GM18508 (cell line): Measurements from ENCODE around the gene ATP2B2.
"Not testable (repeated sequence)": the region's sequence is repeated elsewhere in the genome, so short reads cannot be mapped to it uniquely, and the experiment has no call there.

ENCODE experiments used
- ATAC-seq: cut with Tn5 transposase; IDR thresholded peaks from one replicate; pipeline ENCODE4 v1.9.1; 2021; ENCODE audit warnings: moderate number of reproducible peaks; ENCODE audit not compliant: insufficient read depth, unreplicated experiment

Gene ATP2B2

GRCh38 chr3:10319251-10319650 lies 186.1 kb downstream of the ATP2B2 start:
- ATAC-seq, result no peak

DNA sequence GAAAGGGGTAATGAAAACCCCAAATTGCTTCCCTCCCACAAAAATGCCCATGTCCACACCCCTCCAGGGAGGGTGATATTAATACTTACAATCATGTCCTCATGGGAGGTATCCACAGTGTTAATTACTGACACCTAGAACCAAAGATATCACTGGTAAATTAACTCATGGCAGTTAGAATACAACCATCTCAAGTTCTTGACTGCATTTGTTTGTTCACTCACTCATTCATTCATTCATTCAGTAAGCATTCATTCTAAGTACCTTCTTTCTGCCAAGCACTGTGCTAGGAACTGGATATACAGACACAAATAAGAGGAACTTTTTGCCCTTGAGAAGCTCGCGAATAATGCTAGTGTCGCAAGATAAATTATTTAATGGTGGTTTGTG lies 187.4 kb downstream of the ATP2B2 start:
- ATAC-seq, result no peak

DNA sequence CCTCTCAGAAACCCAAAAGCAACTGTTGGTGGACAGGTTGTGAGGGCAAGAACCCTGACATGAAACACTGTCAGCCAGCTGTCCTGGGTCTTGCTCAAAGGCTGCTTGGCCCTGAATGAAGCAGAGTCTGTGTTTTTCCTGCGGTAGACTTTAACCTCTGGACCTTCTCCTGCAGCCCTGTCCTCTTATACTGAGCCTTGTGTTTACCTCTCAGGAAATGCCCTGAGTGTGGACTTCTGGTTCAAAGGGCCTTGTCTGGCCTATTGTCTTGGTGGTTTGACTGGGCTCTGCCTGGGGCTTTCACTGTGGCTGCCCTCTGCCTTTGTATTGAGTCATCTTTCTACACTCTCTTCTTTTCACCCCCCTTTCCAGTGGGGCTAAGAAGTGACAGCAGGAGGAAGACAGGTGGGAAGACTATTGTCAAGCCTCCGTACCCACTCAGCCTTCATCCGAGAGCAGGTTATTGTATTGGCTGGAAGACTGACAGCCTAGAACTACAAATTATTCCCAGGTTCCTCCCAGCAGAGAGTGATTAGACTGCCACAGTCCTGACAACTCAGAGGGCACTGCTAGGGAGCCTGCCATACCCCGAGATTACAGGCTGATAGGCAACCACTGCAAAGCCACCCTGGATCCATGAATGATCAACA lies 187.9 kb downstream of the ATP2B2 start:
- ATAC-seq, result no peak

DNA sequence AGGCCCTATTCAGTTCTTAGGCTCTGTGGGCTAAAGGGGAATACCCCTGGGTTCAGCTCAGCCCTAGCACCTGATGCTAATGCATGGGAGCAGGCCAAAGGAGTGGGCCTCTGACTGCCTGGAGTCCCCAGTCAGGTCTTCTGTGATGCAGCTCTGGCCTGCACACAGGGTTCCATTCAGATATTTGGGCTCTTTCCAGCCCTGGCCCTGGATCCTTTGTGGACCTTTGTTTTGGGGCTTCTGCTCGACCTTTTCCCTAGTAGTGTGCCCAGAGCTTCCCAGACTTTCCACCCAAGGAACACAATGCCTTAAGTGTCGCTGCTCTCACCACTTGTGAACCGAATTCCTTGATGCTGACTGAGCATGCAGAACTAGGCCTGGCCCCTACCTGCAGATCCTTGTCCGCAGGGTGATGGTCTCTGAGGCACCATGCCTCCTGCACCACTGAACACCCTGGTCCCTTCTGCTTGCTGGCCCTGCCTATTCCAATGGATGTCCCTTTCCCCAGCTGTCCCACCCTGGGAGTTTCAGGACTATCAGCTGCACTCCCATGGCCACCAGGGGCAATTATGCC lies 189.5 kb downstream of the ATP2B2 start:
- ATAC-seq, result no peak

DNA sequence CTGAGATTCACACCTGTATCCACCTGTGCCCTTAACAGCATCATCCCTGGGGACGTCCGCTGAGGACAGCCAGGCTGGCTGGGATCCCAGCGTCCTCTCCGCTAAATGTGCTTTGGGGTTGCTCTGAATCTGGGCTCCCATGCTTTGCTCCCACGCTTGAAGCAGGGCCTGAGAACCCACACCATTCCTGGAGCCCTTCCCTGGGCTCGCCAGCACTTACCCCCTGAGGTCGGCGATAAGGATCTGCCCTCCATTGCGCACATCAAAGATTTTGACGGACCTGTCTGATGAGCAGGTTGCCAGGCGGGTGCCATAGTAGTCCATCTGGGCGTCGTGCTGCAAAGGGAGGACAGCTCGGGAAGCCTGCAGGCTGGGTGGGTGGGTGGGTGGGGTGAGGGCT lies 190.3 kb downstream of the ATP2B2 start:
- ATAC-seq, result no peak

- ATAC-seq, result no peak
These were observed 192.5 kb downstream of the ATP2B2 start for GRCh38 chr3:10312861-10313260.

DNA sequence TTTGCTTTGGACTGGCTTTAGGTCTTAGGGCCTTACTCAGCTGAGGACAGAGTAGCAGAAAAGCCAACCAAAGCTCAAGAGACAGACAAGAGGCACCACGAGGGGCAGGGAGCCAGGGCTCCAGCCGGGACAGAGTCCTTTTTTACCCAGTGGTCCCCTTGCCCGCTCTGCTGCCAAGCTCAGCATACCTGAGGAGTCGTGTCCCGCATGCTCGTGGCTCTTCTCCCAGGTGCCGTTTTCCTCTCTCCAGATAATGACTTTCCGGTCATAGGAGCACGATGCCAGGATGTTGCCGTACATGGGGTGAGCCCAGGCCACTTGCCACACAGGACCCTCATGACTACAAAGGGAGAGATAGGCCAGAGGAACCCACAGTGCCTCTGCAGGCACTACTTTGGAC lies 193.0 kb downstream of the ATP2B2 start:
- ATAC-seq, result no peak

- no peak for ATAC-seq
These were observed 193.7 kb downstream of the ATP2B2 start for GRCh38 chr3:10311710-10312109.

DNA sequence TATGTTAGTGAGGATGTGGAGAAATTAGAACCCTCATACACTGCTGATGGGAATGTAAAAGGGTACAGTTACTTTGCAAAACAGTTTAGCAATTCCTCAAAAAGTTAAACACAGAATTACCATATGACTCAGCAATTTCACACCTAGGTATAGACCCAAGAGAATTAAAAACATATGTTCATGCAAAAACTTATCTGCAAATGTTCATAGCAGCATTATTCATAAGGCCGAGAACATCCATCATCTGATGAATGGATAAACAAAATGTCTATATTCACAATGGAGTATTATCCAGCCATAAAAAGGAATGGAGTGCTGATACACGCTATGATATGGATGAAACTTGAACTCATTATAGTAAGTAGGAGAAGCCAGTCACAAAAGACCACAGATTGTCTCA lies 194.8 kb downstream of the ATP2B2 start:
- no peak for ATAC-seq

DNA sequence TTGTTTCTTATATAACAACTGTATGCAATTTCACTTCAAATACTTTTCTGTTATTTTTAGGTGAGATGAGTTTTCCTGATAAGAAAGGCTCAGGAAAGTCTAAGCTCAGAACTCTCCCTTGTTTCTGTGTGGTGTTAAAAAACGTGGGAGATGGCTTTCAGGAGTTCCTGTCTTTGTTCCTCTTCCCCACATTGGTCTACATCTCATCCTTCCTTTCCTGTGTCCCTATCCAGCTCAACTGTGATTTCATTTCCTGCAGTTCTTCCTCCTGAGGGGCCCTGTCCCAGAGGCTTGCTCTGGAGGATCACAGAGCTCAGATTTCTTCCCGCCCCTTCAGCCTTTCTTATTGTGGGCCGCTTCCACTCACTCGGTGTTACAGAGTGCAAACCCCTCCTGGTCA lies 195.7 kb downstream of the ATP2B2 start:
- ATAC-seq, result no peak

GRCh38 chr3:10308678-10309077 lies 196.7 kb downstream of the ATP2B2 start:
- ATAC-seq, result no peak

GRCh38 chr3:10306156-10306555 lies 199.2 kb downstream of the ATP2B2 start:
- ATAC-seq, result no peak

DNA sequence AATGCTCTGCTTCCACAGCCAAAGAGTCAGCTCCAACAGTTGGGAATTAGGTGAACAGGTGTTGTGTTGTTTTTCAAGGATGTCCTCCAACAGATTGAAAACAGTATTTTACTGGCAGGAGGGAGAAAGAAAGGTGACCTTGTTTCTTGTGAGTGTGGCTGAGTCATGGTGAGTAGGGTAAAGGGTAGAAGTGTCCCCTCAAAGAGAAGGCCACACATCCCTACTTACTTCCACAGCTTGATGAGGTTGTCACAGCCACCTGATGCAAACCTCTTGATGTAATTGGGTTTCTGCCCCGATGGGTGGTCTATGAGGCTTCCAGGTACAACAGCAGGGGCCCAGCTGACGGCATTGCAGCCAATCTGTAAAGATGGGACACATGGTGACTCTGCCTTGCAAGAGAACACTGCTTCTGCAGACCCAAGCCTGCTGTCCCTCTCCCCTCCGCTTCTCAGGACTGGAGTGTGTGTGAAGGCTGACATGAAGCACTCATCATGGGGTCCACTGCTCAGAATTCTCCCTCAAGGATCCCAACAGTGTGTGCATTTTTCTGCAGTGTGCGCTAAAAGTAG lies 200.0 kb downstream of the ATP2B2 start:
- no peak for ATAC-seq

DNA sequence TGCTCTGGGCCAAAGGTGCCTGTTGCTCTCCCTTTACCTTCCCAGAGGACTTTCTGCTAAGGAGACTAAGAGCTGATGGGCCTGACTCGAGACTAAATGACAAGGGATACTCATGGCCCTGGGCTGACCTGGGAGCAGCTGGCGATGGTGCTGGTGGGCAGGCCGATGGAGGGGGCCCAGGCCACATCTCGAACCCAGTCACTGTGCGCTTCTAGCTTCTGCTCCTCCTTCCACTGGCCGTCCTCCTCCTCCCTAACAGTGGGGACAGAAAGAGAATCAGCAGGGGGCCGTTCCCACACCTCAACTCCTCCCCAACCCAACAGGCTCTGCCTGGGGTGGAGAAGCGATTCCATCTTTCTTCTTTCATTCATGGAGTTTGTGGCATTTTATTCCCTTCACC lies 200.5 kb downstream of the ATP2B2 start:
- no peak for ATAC-seq

DNA sequence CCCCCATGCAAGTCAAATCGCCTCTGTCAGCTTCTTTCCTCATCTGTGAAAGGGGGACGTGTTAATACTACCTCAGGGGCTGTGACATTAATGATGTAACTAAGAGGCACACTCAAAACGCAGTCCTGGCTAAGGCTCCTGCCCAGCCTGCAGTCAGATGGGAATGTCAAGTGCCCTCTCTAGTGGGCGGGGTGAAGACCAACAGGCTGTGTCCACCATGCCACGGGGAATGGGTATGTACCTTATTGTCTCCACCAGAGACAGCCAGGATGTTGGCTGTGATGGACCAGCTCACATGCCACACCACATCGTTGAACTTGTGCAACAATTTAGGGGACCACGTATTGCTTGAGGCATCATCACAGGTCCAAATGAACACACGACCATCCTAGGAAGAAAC lies 201.6 kb downstream of the ATP2B2 start:
- ATAC-seq, result no peak

DNA sequence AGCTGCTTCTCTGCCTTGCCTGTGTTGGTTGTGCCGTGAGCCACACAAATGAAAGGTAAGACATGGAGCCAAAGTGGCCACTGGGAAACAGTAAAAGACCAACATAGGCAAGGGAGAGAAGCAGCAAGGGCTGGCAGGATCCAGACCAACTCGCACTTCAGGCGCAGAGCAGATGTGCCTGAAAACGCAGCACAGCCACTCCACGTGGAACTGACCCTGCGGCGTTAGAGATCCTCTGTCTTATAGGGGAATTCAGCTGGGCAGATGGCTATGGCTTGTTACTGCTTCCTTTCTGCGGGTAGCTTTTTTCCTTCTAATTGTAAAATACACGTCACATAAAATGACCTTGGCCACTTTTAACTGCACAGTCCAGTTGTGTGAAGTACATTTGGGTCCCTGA lies 202.3 kb downstream of the ATP2B2 start:
- no peak for ATAC-seq

DNA sequence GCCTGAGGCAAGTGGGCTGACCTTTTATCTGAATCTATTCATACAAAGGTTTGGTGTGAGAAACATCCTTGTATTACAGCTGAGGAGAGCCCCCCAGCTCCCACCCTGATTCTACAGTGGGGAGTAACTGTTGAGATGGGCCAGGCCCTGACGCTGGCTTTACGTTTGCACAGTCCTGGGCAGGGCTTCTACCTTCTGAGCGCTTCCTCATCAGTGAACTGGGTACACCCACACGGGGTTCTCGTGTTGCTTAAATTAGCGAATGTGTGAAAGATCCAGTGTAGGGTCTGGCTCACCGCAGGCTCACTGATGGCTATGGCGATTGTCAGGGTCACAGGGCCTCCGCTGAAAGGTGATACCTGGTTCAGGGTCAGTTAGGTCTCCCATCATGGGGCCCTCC lies 205.3 kb downstream of the ATP2B2 start:
- ATAC-seq, result no peak

DNA sequence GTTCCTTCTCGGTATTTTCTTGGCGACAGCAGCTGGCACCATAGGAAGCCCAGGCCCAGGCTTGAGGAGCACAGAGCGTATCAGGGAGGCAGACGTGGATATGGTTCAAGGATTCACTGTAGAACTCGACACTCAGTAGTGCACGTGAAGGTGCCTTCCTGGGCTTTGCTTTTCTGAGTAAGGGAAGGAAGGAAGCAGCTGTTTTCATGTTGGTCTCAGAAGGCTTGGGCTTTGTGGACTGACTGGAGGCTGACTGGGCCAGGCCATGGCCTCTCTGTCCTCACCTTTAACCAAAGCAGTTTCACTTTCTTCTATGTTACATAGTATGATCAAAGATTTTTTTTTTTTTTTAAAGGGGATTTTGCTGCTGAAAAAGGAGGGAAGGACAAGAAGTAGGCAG lies 205.7 kb downstream of the ATP2B2 start:
- peak; percentile 69 for ATAC-seq

- no peak for ATAC-seq
These were observed 206.2 kb downstream of the ATP2B2 start for GRCh38 chr3:10299175-10299574.

- not testable (repeated sequence) for ATAC-seq
These were observed 207.3 kb downstream of the ATP2B2 start for GRCh38 chr3:10298064-10298463.

DNA sequence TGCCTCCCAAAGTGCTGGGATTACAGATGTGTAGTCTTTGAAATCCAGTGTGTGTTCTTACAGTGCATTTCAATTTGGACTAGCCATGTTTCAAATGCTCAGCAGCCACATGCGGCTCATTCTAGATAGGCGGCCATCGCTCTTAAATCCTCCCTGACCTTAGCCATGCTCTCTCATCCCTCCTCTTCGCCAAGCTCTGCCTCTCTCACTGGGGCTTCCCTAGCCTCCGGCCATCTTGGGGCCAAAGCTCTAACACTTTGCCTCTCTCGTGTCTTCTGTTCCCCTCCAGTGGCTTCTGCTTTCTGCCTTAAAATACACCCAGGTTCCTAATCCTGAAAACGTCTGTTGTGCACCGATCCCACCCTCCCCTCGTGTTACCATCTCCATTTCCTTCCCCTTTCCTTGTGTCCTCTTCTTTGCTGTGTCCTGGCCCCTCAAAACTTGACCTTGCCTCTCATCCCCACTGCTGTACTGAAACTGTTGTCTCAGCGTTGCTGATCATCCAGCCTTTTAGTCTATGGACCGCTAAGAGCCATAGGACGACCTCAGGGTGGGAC lies 211.3 kb downstream of the ATP2B2 start:
- no peak for ATAC-seq
